Uterus (tissue), 2 donors: Measurements from ENCODE around the gene TAGLN2.

Experiments
- POLR2A ChIP-seq, 2 donors: fragments of 450-650 bp; IDR thresholded peaks; one replicate each; pipeline ENCODE4 v1.6.1; 2016; ENCODE audit warnings: antibody characterized with exemption in 2 of 2, mild to moderate bottlenecking in 1 of 2, moderate library complexity in 1 of 2
- TF ChIP-seq, protein P1 (sequence below), 4 experiments: fragments of 200-600 bp in 2 of 4; fragments of 450-650 bp in 2 of 4; sonication (generic) in 2 of 4; IDR thresholded peaks; one replicate each; pipeline ENCODE4 v1.5.1; 2016 to 2019; ENCODE audit warnings: antibody characterized with exemption in 4 of 4, mild to moderate bottlenecking in 2 of 4, moderate library complexity in 1 of 4

DNA sequence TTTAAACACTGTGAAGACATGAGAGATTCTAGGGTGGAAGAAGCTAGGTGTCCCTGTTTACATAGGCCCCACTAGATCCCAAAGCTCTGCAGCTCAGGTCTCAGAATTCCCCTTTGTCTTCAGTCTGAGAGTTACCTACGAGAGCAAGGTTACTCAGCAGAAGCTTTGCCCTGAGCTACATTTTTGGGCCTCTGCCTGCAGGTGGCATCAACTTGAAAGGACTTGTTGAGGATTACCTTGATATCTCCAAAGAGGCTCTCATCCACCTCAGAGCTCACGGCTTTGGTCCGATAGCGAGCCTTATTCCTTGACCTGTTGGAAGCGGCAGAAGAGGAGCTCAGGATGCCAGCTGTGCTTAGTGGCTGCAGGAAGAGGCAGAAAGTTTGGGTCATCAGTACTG, 32.4 kb downstream of the TAGLN2 start:
- TF ChIP-seq, protein P1, sequence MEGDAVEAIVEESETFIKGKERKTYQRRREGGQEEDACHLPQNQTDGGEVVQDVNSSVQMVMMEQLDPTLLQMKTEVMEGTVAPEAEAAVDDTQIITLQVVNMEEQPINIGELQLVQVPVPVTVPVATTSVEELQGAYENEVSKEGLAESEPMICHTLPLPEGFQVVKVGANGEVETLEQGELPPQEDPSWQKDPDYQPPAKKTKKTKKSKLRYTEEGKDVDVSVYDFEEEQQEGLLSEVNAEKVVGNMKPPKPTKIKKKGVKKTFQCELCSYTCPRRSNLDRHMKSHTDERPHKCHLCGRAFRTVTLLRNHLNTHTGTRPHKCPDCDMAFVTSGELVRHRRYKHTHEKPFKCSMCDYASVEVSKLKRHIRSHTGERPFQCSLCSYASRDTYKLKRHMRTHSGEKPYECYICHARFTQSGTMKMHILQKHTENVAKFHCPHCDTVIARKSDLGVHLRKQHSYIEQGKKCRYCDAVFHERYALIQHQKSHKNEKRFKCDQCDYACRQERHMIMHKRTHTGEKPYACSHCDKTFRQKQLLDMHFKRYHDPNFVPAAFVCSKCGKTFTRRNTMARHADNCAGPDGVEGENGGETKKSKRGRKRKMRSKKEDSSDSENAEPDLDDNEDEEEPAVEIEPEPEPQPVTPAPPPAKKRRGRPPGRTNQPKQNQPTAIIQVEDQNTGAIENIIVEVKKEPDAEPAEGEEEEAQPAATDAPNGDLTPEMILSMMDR (IDR thresholded peaks at IDR 0.05): no peak
- TF ChIP-seq POLR2A (IDR thresholded peaks at IDR 0.05): no peak
